ENCODE measurements around the gene ZNF202.
A peak's percentile ranks its signal among the peaks of the same experiment; 100 is the strongest.

Gene ZNF202

GRCh38 chr11:123682696-123683410, 58.6 kb downstream of the ZNF202 start:
- DNase-seq = no peak

DNA sequence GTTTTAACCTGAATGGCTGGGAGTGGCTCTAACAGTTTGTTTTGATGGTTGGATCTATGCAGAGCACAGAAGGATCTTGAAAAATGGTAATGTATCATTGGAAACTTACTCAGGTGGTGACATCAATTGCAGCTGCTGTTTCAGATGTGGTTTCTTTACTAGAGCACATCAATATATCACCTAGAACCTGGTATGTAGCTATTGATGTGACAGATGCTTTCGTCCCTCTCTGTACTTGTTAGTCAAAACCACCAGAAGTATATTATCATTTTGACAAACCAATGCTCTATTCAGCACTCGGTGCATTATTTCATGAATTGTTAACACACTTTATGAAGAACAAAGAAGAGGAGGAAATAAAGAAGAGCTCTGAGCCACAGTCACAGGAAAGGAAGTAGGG, 60.4 kb downstream of the ZNF202 start:
- DNase-seq = peak in 1 of 5 experiments; percentile 41

- no peak for DNase-seq
Measured at GRCh38 chr11:123678246-123678645, 63.2 kb downstream of the ZNF202 start.

DNA sequence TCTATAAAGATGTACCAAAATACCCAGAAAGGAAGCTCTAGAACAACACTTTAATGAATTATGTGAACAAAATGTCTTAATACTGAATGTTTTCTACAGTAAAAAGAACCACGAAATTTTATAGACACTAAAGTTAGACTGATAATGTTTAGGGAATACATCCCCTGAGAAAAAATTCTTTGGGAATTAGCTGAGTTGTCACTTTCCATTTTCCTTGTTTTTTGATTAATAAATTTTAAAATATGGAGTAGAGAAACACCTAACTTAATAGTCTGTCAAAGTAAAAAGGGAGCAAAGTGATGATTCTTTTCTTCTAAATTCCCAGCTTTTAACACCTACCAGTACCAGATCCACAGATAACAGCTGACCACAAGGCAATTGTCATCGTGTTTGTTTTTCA, 64.0 kb downstream of the ZNF202 start:
- DNase-seq = no peak

DNA sequence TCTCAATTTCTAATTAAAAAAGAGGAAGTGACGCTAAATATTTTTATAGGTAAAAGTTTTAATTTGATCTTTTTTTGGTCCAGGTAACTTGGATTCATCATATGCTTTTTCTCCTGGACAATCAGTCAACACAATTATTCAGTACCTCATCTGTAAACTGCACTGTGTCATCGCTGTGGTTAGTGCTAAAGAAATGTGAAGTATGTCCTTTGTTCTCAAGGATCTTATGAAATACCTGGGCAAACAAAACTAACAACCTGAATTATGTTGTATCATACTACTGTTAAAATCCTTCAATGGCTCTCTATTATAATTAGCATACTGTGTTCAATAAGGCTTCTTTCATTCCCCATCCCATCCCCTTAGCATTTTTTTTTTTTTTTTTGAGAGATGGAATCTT, 67.2 kb downstream of the ZNF202 start:
- DNase-seq = no peak
